Measurements from ENCODE around the gene NAB1. TPM values are rescaled to one million over a fixed set of nuclear protein-coding genes. Genes with fewer than 3 reads are reported as not detected.

Gene NAB1
- total RNA-seq, 1 donor, result 36.0 TPM

DNA sequence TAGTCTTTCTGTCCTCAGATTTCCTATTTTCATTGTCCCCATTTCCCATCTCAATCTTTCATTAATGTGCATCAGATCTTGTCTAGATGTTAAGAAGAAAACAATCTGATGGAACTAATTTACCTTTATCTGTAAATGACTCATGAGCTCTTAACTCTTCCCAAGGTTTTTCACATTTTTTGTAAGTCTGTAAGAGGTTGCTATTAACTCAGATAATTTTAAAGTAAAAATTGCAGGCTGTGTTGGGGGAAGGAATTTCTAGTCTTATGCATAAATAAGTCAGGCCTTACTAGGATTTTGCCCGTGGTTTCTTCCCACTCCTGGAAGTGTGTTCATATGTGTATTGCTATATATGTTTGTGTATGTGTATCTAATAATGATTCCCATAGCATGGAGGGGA lies 4.3 kb downstream of the NAB1 start:
- peaks cover 13% of the 10 kb centered on the region for H3K4me1 ChIP-seq (ENCODE audit: insufficient read depth, low read length)
- no peak overlapping the region for H3K4me3 ChIP-seq (ENCODE audit: low read length)
- H3K9me3 ChIP-seq (ENCODE audit: low read depth, low read length), result no peaks in the 10 kb centered on the region
- H3K27me3 ChIP-seq (ENCODE audit: insufficient read depth, low read length), result no peaks in the 10 kb centered on the region

DNA sequence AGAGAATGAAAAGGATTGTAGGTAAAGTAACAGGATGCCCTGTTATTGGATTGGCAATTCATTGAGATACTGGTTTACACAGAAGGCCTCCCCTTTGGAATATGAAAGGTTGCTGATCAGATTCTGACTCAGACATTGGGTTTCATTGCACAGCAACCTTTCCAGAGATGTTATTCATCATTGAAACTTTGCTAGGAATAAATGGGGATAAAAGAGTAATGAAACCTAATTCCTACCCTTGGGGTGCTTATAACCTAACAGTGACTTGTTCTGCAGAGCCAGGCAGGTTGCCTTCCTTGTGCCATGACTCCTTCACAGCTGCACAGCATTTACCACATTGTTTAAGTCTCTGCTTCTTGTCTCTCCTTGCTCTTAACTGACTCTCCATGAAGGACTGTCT lies 5.0 kb downstream of the NAB1 start:
- Histone ChIP-seq H3K9me3 (ENCODE audit: low read depth, low read length) (no peaks in the 10 kb centered on the region), H3K4me1 (ENCODE audit: insufficient read depth, low read length) (peaks cover 13% of the 10 kb centered on the region), H3K27me3 (ENCODE audit: insufficient read depth, low read length) (no peaks in the 10 kb centered on the region), H3K4me3 (ENCODE audit: low read length) (no peak overlapping the region)

DNA sequence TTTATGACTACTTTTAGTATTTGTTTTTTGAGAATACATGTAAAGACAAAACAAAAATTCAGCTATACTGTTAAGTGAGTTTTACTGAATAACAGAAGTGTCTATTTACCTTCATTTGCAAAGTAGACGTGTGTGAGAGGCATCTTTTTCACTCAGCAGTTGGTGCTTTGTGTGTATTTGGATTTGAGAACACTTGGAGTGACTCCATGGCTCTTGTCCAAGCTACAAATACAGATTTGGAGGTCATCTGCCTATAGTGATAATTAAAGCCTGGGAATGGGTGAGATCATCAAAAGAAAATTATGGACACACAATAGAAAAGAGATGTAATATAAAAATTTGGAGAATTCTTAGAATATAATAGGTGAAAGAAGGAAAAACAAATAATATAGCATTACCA lies 6.2 kb downstream of the NAB1 start:
- Histone ChIP-seq H3K4me3 (ENCODE audit: low read length) (no peak overlapping the region), H3K9me3 (ENCODE audit: low read depth, low read length) (no peaks in the 10 kb centered on the region), H3K4me1 (ENCODE audit: insufficient read depth, low read length) (peaks cover 11% of the 10 kb centered on the region), H3K27me3 (ENCODE audit: insufficient read depth, low read length) (no peaks in the 10 kb centered on the region)

- Histone ChIP-seq H3K4me3 (ENCODE audit: low read length) (no peak overlapping the region), H3K27me3 (ENCODE audit: insufficient read depth, low read length) (no peaks in the 10 kb centered on the region), H3K9me3 (ENCODE audit: low read depth, low read length) (no peaks in the 10 kb centered on the region), H3K4me1 (ENCODE audit: insufficient read depth, low read length) (peaks cover 6% of the 10 kb centered on the region)
Measured at GRCh38 chr2:190655570-190655969, 6.7 kb downstream of the NAB1 start.

DNA sequence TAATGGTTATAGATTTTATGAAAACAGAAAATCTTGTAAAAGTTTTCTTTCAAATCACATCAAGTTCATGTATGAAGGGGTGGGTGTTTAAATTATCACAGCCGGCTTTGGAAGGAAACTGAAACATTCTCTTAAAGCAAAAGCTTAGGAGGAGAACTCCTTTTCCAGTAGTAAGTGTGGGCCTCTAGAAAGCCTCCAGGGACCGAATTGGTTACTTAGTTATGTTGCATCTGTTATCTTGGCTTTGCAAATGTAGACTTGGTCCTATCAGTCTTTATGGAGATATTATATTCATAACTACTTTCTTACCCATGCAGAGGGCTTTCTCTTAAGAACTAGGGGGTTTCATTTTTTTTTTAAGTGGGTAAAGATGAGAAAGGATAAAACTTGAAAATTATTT lies 7.4 kb downstream of the NAB1 start:
- peaks cover 6% of the 10 kb centered on the region for H3K4me1 ChIP-seq (ENCODE audit: insufficient read depth, low read length)
- H3K4me3 ChIP-seq (ENCODE audit: low read length), result no peak overlapping the region
- H3K9me3 ChIP-seq (ENCODE audit: low read depth, low read length), result no peaks in the 10 kb centered on the region
- no peaks in the 10 kb centered on the region for H3K27me3 ChIP-seq (ENCODE audit: insufficient read depth, low read length)

DNA sequence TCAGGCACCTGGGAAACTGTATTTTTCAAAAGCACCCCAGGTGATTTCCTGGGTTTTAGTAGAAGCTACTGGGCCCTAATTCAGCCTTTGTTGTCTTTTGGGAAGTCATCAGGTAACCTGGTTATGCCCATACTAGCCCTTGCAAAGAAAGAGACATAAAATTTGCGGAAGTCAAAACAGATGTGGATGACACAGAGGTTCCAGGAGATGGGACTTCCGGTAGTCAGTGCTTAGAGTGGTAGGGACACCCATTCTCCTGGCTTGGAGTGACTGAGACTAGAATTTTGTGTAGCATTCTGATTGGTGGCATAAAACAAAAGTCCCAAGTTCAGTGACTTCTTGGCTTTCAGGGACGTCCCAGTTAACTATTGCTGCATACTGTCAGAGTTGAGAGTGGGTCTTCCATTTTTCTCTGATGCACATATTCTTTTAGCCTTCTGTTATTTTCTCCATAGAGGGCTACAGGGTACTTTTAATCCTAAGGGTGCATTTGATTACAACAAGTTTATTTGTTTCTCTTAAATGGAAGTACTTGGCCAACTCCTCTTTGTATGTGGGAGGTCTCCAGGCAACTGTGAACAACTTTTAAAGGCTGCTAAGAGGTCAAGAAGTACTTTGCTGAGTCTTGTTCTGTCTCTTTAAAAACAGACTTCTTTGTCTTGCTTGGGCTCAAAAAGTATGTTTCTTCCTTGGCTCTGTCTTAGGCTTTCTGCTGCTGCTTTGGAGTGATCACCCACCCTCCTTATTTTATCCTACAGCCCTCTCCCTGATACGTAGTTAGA lies 8.8 kb downstream of the NAB1 start:
- Histone ChIP-seq H3K9me3 (ENCODE audit: low read depth, low read length) (no peaks in the 10 kb centered on the region), H3K4me3 (ENCODE audit: low read length) (no peak overlapping the region), H3K27me3 (ENCODE audit: insufficient read depth, low read length) (no peaks in the 10 kb centered on the region), H3K4me1 (ENCODE audit: insufficient read depth, low read length) (peaks cover 4% of the 10 kb centered on the region)

- Histone ChIP-seq H3K4me3 (ENCODE audit: low read length) (no peak overlapping the region), H3K9me3 (ENCODE audit: low read depth, low read length) (no peaks in the 10 kb centered on the region), H3K4me1 (ENCODE audit: insufficient read depth, low read length) (peaks cover 4% of the 10 kb centered on the region), H3K27me3 (ENCODE audit: insufficient read depth, low read length) (no peaks in the 10 kb centered on the region)
Measured at GRCh38 chr2:190659553-190659952, 10.7 kb downstream of the NAB1 start.

DNA sequence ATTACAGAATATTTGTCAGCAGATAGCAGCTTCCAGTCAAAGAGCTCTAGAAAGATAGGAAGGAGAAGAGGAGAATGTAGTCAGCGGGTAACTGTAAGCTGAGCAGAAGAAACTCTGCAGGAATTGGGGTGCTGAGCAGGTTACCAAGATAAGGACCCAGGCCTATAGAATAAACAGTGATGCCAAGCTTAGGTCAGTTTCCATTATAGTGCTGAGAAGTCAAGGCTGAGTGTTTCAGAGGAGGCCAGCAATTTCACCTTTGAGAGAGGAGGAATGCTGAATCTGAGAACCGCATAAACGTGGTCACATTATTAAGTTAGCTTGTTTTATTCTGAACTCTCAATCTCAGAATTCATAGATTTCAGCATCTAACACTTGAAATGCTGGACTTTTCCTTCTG lies 13.9 kb downstream of the NAB1 start:
- Histone ChIP-seq H3K9me3 (ENCODE audit: low read depth, low read length) (no peaks in the 10 kb centered on the region), H3K4me1 (ENCODE audit: insufficient read depth, low read length) (peaks cover 4% of the 10 kb centered on the region), H3K4me3 (ENCODE audit: low read length) (no peak overlapping the region), H3K27me3 (ENCODE audit: insufficient read depth, low read length) (no peaks in the 10 kb centered on the region)

DNA sequence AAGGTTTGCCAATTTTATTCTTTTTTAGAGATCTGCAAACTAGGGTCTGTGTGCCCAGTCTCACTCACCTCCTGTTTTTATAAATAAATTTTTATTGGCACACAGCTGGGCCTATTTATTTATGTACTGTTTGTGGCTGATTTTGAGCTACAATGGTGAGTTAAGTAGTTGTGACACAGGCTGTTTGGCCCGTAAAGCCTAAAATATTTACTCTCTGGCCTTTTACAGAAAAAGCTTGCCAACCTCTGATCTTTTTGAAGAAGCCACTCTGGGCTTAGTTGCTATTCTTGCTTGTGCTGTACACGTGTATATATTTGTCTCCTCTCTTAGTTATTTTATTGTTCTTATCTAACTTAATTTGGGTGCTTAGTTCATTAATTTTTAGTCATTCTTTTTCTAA lies 14.5 kb downstream of the NAB1 start:
- Histone ChIP-seq H3K4me3 (ENCODE audit: low read length) (no peak overlapping the region), H3K4me1 (ENCODE audit: insufficient read depth, low read length) (peaks cover 4% of the 10 kb centered on the region), H3K27me3 (ENCODE audit: insufficient read depth, low read length) (no peaks in the 10 kb centered on the region), H3K9me3 (ENCODE audit: low read depth, low read length) (no peaks in the 10 kb centered on the region)

DNA sequence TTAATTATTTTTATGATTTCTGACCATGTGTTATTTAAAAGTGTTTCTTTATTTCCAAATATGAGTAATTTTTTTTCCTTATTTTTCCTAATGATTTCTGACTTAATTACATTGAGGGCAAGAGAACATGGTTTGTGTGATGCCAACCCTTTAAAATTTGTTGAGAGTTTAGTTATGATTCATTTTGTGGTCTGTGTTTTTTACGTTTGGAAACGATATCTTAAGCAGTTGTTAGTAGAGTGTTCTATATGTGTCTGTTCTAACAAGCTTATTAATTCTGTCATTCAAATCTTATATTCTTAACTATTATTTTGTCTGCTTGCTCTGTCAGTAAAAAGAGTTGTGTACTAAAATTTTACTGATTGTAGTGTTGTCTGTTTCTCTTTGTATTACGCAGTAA lies 15.0 kb downstream of the NAB1 start:
- Histone ChIP-seq H3K4me1 (ENCODE audit: insufficient read depth, low read length) (peaks cover 4% of the 10 kb centered on the region), H3K9me3 (ENCODE audit: low read depth, low read length) (no peaks in the 10 kb centered on the region), H3K27me3 (ENCODE audit: insufficient read depth, low read length) (no peaks in the 10 kb centered on the region), H3K4me3 (ENCODE audit: low read length) (no peak overlapping the region)

DNA sequence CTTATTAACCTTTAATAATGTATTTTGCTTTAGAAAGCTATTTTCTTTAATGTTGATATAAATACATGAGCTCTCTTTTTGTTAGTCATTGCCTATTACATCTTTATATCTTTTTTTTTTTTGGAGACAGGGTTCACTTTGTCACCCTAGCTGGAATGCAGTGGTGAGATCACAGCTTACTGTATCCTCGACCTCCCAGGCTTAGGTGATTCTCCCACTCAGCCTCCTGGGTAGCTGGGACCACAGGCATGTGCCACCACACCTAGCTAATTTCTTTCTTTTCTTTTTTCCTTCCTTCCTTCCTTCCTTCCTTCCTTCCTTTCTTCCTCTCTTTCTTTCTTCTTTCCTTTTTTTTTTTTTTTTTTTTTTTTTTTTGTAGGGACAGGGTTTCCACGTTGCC lies 15.4 kb downstream of the NAB1 start:
- Histone ChIP-seq H3K27me3 (ENCODE audit: insufficient read depth, low read length) (no peaks in the 10 kb centered on the region), H3K9me3 (ENCODE audit: low read depth, low read length) (no peaks in the 10 kb centered on the region), H3K4me3 (ENCODE audit: low read length) (no peak overlapping the region), H3K4me1 (ENCODE audit: insufficient read depth, low read length) (peaks cover 4% of the 10 kb centered on the region)

DNA sequence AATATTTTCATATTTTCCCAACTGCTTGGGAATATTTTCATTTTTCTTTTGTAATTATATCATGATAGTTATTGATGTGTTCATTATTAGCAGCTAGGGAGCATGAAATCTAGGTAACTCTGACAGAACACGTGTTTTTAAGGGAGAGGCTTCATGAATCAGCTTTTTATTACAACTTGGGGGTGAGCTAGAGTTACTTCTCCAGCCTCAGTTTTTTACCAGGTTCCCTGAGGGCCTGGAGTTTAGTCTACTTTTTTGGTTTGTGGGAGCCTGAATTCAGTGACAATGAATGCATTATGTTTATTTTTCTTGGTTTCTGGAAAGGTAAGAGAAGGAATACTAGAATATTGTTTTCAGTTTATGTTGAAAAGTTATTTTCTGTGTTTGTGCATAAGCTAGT lies 18.0 kb downstream of the NAB1 start:
- Histone ChIP-seq H3K9me3 (ENCODE audit: low read depth, low read length) (no peaks in the 10 kb centered on the region), H3K4me1 (ENCODE audit: insufficient read depth, low read length) (no peaks in the 10 kb centered on the region), H3K4me3 (ENCODE audit: low read length) (no peak overlapping the region), H3K27me3 (ENCODE audit: insufficient read depth, low read length) (no peaks in the 10 kb centered on the region)

DNA sequence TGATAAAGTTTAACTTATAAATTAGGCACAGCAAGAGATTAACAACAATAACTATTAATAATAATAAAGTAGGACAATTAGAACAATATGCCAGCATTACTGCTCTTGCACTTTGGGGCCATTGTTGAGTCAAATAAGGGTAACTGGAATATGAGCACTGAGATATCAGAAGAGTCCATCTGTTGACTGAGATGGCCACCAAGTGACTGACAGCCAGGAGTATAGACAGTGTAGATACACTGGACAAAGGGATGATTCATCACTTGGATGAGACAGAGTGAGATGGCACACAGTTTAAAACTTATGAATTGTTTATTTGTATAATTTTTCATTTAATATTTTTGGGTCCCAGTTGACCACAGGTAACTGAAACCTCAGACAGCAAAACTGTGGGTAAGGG lies 20.0 kb downstream of the NAB1 start:
- Histone ChIP-seq H3K4me3 (ENCODE audit: low read length) (no peak overlapping the region), H3K9me3 (ENCODE audit: low read depth, low read length) (no peaks in the 10 kb centered on the region), H3K27me3 (ENCODE audit: insufficient read depth, low read length) (no peaks in the 10 kb centered on the region), H3K4me1 (ENCODE audit: insufficient read depth, low read length) (no peaks in the 10 kb centered on the region)

DNA sequence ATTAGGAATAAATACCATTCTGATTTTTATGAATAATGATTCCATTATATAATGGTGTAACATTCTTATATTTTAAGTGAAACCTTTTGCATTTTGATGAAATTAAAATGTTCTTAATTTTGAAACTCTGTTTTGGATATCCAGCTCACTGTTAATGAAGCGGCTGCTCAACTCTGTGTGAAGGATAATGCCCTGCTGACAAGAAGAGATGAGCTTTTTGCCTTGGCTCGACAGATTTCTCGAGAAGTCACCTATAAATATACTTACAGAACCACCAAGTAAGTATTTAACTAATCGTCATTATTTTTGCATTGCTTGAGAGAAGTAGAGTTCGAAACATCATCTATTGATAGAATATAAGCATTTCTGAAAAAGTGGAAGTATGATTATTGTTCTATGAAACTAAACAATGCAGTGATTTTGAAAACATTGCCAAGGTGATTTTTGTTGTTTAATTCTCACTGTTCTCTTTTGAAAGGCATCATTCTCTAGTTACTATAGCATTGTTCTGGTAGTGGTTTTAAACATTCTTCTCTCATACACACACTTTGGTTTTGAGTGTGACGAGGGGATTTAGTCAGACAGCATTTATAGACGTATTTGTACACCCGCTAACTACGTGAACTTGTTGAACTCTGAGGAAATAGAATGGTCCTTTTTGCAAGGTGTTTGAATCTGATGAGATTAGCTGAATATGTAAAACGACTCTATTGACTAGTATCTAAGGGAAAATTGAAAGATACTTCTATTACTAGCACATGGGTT lies 21.5 kb downstream of the NAB1 start:
- H3K4me1 ChIP-seq (ENCODE audit: insufficient read depth, low read length), result no peaks in the 10 kb centered on the region
- H3K4me3 ChIP-seq (ENCODE audit: low read length), result no peak overlapping the region
- H3K27me3 ChIP-seq (ENCODE audit: insufficient read depth, low read length), result no peaks in the 10 kb centered on the region
- no peaks in the 10 kb centered on the region for H3K9me3 ChIP-seq (ENCODE audit: low read depth, low read length)

DNA sequence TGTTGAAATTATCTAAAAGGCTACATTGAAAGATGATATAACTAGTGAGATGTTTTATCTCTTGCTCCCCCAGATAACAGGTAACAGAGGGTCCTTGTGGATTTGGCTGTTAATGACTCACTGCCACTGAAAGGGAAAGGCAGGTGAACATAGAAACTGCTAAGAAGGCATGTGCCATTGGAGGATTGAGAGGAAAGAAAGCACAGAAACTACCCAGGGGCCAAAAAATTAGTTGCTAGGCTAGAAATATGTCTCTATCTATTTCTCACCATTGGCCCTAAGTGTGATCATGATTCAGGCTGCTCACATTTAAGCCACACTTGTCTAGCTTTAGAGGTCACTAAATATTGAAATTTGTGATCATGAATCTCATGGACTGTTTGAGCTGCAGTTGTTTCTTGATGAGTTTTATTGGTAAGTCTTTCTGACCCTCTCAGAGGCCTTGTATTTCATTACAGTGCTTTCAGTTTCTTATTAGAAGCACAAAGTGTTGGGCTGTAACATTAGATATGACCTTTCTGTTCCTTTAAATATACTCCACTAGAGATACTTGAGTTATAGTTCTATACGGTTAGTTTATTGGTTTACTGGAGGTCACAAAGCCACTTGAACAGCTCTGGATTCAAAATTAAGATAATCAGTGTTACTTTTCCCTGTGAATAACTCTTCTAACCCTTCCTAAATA lies 26.2 kb downstream of the NAB1 start:
- no peak overlapping the region for H3K4me3 ChIP-seq (ENCODE audit: low read length)
- H3K9me3 ChIP-seq (ENCODE audit: low read depth, low read length), result no peaks in the 10 kb centered on the region
- H3K27me3 ChIP-seq (ENCODE audit: insufficient read depth, low read length), result no peaks in the 10 kb centered on the region
- peaks cover 12% of the 10 kb centered on the region for H3K4me1 ChIP-seq (ENCODE audit: insufficient read depth, low read length)

All from mononuclear cell (primary cell).